DMS114 treated with DMSO at 0.1 percent for 48 hours (cell line): ENCODE measurements around the gene TFPT.
"Not testable (repeated sequence)": the region's sequence is repeated elsewhere in the genome, so short reads cannot be mapped to it uniquely, and the experiment has no call there.

ENCODE experiments used
- DNase-seq: peaks from one replicate; lab custom pipeline; 2025; ENCODE audit not compliant: unreplicated experiment; lab: John Stamatoyannopoulos, UW

TFPT gene

DNA sequence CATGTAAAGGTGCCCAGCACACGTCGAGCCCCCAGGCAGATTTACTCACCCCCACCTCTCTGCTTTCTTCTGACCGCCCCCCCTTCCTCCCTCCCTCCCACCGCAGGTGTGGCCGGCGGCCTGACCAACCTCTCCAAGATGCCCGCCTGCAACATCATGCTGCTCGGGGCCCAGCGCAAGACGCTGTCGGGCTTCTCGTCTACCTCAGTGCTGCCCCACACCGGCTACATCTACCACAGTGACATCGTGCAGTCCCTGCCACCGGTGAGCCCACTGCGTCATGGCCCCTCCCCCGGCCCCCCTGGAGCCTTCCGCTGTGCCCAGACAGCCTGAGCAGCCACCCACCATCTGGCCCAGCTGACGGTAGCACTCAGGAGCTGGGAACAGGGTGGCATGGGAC, 8.9 kb upstream of the TFPT start:
- no peak for DNase-seq

DNA sequence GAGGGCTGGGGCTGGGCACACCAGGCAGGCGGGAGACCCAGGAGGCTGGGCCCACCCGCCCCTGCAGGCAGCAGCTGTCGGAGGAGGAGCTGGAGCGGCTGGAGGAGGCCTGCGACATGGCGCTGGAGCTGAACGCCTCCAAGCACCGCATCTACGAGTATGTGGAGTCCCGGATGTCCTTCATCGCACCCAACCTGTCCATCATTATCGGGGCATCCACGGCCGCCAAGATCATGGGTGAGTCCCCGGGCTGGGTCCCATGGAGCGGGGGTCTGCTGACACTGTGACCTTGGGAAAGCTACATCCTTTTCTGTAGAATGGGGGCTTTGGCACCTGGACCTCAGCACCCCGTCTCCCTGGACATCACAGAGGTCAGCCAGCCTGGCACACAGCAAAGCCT, 8.2 kb upstream of the TFPT start:
- DNase-seq = no peak

DNA sequence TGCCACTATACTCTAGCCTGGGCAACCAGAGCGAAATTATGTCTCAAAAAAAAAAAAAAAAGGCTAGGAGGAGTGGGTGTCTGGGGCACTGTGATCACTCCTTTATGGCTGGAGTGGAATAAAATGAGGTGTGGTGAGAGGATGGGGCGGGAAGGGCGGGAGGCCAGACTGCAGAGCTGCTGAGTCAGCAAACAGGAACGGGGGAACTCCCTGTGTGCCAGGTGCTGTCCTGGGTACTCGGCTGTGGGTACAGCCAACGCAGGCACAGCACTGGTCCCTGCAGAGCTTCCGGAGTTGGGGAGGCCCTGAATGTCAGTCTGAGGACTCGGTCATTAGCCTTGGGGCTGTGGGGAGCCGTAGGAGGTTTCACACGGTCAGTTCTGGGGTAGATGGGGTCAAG, 5.8 kb upstream of the TFPT start:
- DNase-seq = no peak

DNA sequence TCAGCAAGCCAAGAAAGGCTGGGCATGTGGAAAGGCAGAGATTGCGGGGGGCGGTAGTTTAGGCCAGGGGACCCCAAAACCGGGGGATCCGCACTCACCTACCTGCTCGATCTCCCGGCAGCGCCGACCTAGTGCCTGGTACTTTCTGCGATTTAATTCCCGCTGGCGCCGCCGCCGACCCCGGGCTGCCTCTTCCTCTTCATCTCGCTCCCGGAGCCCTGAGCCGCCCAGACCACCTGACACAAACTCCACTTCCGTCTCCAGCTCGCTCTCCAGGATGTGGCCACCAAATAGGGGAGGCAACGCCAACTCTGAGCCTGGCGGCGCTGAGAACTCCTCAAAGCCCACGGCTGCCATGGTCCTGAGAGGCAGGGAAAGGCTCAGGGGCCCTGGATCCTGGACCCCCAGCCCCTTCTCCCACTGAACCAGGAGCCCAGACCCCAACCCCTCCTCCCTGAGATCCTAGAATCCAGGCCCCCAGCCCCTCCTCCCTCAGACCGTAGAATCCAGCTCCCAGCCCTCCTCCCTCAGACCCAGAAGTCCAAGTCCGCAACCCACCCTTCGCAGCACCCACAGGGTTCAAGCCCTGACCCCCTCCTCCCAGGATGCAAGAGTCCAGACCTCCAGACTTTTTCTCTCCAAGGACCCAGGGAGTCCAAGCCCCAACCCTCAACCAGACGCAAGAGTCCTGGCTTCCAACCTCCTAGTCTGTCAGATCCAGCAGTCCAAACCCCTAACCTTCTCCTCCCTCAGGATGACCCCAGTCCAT, 933 bp downstream of the TFPT start:
- peak; percentile 54 for DNase-seq

DNA sequence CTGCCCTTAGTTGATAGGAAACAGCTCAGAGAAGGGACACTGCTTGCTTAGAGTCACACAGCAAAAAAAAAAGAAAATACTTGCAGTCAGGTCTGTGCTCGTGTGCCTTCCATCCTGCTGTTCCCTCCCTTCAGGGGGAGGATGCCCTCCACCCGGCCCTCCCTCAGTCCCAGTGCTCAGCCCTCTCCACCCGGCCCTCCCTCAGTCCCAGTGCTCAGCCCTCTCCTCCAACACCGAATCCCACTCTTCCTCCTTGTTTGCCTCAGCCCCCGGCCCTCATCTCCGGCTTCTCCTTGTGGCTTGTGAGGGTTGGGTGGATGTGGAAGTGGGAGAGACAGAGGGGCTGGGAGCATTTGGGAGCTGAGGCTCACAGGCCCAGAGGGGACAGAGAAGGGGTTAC, 5.8 kb downstream of the TFPT start:
- DNase-seq = no peak

DNA sequence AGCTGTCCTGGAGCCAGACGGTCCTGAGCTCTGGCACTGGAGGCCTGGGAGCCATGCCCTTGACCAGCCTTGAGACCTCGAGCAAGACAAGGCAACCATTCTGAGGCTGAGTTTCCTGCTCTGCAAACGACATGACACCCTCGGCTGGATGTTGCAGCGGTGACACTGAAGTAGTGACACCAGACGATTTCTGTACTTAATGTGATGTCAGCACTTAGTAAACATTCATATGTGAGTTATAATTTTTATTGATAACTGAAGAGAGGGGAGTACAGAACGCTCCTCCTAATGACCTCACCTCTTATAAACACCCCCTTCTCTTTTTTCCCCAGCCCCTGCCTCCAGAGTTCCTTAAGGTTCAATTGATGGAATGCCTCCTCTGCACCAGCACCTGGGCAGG, 7.0 kb downstream of the TFPT start:
- DNase-seq = no peak

DNA sequence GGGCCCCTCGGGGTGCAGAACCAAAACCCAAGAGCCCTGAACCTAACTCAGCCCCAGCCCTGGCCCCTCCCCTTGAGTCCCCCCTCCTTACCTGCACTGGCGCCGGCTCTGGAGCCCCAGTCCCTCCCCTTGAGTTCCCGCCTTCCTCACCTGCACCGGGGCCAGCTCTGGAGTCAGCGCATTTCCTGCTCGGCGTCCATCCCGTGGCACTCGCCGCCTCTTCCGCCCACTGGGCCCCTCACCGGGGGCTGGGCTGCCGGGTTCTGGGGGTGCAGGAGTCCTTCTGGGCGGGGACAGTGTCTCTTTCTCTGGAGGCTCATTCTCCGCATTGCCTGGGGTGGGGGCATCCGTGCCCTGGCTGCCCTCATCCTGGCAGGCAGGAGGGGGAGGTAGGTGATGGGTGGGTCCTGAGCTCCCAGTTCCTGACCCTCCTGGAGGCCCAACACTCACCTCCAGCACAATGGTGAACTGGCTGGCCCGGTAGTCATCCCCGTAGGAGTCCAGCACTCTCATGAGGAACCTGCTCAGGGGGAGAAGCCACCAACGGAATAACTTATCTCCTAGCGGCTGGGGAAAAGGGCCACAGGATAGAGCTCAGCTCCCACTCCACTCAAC, 7.5 kb downstream of the TFPT start:
- DNase-seq = no peak

DNA sequence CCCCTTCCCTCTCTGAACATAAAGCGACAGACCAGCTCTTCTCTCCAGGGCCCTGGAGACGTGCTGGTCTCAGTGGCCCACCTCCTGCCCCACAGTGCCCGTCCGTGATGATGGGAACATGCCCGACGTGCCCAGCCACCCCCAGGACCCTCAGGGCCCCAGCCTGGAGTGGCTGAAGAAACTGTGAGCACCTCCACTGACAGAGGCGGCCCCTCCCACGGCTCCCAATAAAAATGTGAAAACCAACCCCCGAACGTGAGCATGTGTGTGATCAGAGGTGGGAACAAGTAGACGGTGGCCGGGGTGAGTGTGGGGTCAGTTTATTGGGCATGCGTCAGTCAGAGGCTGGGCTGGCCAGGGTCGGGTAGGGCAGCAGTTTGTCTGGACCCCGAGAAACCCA, 8.7 kb downstream of the TFPT start:
- DNase-seq = no peak

DNA sequence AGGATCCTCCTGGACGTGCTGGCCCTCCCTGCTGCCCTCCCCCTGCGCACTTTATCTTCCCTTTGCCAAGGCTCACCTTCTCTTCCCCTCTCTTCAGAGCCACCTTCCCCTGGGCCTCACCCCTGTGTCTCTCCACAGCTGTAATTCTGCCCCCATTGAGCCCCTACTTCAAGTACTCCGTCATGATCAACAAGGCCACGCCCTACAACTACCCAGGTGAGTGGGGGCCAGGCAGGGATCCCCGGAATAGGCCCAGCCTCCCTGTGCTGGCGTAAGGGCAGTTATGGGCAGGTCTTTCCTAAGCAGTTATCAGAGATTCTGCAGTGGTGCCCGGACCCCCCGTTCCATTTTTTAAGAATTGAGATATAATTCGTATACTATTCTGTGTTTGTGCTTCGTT, 9.7 kb downstream of the TFPT start:
- no peak for DNase-seq

DNA sequence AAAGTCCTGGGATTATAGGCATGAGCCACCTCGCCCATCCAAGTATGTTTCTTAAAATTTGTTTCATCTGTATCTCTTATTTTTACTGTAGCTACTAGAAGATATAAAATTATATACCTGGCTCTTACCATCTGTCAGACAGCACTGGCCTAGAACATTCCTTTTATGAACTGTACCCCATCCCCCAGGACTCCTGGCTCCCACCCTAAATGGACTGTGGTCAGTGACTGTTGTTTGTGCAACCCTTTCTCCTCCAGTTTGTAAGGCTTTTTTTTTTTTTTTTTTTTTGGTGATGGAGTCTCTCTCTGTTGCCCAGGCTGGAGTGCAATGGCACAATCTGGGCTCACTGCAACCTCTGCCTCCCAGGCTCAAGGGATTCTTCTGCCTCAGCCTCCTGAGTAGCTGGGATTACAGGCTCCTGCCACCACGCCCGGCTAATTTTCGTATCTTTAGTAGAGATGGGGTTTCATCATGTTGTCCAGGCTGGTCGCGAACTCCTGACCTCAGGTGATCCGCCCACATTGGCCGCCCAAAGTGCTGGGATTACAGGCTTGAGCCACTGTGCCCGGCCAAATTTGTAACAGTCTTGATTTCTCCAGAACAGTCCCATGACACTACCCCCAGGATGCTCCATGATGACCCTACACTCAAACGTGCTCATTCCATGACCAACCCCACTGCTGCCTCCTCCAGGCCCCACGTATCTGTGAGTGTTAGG, 10.3 kb downstream of the TFPT start:
- no peak for DNase-seq

DNA sequence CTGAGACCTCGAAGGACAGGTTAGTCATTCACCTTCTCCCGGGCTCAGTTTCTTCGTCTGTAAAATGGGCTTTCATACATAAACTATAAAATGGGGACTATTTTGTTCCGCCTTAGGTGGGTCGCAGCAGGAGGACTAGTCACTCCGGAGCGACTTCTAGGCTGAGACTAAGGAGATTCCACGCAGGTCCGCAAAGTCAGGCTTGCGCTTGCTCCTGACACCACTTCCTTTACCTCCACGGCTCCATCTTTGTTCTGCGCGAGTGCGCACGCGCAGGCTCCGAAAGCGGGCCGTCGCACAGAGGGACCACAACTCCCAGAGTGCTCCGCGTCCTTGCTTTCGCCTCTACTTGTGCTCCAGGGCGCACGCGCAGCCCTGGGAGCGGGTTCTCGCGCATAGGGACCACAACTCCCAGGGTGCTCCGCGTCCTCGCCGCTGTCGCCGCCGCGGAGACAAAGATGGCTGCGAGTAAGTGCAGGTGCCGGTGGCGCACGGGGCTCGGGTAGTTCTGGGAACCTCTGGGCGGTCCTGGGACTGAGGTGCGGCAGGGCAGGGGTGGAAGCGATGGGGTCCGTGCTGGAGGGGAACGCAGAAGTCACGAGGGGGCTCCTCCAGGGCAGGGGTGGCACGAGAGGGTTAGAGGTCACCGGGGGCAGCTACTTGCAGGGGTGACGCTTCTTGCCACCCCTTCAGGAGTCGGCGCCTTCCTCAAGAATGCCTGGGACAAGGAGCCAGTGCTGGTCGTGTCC, 12.9 kb downstream of the TFPT start, which contains the start of gene NDUFA3:
NDUFA3 (plus strand) TSS at position 435 of the 749 bp plus-strand sequence; CDS start at position 459, 24 bp downstream.
- DNase-seq = peak; percentile 97

DNA sequence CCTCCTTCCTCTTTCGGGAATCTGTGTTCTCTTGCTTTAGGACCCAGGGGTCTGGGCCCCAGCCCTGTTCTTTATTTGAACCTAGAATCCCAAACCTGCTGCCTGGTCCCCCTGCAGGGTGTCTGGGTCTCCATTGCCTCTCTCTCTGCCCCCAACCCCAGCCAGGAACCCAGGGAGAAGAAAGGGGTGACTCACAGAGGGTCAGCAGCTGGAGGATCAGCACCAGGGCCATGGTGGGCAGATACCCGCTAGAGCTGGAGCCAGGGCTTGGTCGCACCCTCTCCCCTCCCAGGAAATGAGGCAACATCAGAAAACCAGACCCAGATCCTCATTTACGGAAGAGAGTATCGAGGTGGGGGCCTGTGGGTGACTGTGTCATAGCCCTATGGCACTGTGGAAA, 14.9 kb downstream of the TFPT start, which contains the start of gene OSCAR:
OSCAR (minus strand) TSS at position 243 of the 400 bp plus-strand sequence; CDS start at position 232, 11 bp downstream.
- no peak for DNase-seq

DNA sequence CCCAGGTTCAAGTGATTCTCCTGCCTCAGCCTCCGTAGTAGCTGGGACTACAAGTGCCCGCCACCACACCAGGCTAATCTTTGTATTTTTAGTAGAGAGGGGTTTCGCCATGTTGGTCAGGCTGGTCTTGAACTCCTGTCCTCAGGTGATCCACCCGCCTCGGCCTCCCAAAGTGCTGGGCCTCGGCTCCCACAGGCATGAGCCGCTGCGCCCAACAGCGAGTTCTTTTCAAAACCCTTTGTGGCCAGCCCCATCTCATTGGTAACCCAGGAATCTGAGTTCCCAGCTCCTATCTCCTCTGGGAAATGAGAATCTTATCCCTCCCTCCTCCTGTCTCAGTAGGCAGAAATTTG, 15.6 kb downstream of the TFPT start:
- DNase-seq = not testable (repeated sequence)

DNA sequence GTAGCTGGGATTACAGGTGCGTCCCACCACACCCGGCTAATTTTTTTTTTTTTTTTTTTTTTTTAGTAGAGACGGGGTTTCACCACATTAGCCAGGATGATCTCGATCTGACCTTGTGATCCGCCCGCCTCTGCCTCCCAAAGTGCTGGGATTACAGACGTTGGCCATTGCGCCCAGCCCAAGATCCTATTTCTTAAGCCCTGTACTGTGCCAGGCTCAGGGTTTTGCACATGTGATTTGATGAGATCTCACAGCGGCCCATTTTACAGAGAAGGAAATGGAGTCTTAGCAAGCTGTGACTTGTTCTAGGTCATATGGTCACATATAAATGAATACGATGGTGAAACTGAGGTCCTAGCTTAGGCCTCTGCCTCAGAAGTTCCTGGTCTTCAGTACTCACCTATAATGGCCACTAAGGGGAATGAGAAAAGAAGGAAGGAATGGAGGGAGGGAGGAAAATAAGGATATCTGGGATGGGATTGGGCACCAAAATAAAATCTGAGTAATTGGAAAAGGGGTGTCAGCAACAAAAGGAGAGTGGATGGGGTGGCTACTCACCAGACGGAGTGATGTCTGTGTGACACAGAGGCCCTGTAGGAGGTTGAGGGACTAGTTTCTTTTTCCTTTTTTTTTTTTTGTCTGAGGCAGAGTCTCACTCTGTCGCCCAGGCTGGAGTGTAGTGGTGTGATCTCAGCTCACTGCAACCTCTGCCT, 16.1 kb downstream of the TFPT start:
- DNase-seq = no peak

DNA sequence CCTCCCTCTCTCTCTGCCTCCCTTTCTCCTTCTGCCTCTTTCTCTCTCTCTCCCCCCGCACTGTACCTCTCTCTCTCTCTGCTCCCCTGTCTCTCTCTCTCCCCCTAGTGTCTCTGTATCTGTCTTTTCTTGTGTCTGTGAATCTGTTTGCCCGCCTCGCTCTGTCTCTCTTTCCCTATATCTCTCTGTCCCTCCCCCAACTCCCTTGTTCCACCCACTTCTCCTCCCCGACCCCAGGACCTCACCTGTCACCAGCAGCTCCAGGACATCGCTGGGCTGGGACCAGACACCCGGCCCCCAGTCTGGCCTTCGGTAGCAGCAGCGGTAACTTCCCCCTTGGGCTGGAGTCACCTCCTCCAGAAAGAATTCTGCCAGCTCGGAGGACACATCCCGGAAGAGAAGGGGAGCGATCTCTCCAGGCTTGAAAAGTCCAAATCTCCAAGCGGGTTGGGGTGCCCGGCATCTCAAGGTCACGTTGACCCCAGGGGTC, 18.8 kb downstream of the TFPT start:
- peak; percentile 60 for DNase-seq

DNA sequence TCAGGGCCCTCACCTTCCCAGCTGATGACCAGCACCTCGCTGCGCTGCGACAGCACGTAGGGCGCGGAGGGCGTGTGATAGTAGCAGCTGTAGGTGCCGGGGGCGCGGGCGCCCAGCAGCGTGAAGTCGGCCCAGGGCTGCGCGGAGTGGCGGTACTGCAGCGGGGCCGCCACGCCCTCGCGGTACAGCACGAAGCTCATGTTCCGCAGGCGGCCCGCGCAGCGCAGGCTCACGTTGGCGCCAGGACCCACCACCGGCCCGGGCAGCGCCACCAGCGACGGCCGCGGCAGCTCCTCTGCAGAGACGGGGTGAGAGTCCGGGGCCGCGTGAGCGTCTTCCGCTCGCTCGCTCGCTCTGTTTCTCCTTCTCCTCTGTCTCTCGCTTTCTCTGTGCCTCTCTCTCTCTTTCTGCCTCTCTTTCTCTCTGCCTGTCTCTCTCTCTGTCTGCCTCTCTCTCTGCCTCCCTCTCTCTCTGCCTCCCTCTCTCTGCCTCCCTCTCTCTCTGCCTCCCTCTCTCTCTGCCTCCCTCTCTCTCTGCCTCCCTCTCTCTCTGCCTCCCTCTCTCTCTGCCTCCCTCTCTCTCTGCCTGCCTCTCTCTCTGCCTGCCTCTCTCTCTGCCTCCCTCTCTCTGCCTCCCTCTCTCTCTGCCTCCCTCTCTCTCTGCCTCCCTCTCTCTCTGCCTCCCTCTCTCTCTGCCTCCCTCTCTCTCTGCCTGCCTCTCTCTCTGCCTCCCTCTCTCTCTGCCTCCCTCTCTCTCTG, 19.4 kb downstream of the TFPT start:
- DNase-seq = not testable (repeated sequence)

DNA sequence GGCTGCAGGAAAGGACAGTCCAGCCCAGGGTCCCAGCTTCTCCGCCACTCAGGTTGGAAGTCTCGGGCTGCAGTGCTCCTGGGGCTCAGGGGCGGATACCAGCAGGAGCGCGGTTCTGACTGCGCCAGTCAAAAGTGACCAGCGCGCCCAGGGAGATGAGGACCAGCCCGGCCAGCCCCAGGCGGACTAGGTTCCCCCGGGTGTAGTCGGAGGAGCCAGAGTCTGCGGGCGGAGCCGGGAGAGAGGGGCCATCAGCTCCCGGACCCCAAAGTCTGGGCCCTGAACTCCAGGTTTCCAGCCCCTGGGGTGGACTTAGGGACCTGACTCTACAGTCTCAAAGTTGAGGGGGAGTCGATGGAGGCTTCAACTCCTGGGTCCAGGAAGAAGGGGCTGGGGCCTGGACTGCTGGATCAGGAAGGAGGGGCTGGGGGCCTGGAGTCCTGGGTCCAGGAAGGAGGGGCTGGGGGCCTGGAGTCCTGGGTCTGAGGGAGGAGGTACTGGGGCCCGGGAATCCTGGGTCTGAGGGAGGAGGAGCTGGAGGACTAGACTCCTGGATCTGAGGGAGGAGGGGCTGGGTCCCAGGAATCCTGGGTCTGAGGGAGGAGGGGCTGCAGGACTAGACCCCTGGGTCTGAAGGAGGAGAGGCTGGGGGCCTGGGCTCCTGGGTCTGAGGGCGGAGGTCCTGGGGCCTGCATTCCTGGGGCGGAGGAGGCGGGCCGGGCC, 20.2 kb downstream of the TFPT start:
- DNase-seq = no peak

DNA sequence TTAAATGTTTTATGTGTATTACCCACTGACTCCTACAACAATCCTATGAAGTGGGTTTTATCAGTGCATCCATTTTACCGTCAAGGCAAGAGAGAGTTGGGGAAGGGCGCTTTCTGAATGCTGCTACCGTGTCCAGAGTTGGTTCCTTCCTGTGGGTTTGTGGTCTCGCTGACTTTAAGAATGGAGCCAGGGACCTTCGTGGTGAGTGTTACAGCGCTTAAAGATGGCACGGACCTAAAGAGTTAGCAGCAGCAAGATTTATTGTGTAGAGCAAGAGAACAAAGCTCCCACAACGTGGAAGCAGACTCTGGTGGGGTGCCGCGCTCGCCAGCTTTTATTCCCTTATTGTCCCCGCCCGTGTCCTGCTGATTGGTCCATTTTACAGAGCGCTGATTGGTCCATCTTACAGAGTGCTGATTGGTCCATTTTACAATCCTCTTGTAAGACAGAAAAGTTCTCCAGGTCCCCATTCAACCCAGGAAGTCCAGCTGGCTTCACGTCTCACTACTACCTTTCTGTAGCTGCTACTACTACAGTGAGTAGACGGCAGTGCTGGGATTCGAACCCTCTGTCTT, 20.9 kb downstream of the TFPT start:
- DNase-seq = no peak

DNA sequence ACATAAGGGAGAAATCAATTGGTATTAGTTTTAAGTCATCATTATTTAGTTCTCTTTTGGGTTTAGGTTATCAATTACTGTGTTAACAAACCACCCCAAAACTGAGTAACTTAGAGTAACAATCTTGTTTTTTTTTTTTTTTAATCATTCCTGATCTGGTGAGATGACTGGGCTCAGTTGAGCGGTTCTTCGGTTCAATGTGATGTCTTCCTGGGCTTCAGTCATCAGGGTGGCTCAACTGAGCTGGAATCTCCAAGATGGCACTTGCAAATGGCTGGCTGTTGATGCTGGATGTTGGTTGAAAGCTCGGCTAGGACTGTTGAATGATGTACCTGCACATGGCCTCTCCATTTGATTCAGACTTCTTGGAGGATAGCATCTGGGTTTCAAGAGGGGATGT, 31.0 kb downstream of the TFPT start:
- no peak for DNase-seq
